ENCODE measurements around the gene SUN1.
"Not testable (repeated sequence)": the region's sequence is repeated elsewhere in the genome, so short reads cannot be mapped to it uniquely, and the experiment has no call there.

SUN1 gene

DNA sequence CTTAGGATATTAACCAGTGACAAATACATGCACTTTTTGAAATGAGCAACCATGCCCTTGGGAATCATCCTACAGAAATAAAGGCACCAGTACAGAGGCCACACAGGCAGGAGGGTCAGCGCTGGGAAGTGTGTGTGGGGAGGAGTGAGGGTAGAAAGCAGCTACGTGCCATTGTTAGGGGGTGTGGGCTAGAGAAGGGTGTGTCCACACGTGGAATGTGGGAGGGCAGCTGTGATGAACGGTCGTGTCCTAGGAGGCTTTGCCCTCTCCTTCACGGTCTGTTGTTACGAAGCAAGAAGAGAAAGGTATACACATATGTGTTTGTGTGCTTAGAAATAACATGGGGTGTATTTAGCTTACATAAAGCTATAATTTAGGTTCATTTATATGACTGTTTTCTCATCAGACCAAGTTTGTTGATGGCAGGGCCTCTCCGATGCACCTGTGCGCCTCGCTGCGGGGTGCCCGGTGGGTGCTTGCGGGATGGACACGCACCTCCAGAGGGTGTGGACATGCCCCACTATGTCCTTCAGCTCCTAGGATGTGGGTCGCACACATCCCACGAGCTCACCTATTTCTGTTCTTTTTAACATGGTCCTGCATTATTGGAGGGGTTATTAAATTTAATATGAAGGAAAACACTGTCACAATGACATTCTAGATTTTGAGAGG is 27.2 kb downstream of the SUN1 start:
- no peak for DNase-seq

DNA sequence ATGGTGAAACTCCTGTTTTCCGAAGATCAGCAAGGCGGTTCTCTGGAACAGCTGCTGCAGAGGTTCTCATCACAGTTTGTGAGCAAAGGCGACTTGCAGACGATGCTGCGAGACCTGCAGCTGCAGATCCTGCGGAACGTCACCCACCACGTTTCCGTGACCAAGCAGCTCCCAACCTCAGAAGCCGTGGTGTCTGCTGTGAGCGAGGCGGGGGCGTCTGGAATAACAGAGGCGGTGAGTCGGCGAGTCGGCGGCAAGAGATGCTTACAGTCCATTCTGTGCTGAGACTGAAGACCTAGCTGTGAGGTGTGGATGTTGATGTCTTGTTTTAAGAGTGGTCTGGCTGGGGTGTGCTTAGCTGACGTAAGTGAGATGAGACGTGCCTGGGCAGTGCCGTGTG is 27.9 kb downstream of the SUN1 start:
- no peak for DNase-seq

DNA sequence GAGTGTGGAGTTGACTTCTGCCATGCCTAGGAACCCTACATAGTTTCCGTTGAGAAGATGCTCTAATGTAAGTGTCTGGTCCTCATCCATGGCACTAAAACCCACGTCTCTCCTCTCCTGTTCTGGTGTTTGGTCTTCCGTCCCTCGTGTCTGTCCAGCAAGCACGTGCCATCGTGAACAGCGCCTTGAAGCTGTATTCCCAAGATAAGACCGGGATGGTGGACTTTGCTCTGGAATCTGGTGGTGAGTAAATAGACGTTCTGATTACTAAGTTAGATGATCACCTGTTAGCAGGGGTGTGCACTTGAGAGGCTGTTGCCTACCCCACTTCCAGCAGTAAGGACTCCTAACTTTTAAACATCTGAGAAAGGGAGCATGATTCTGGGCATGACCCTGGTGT is 28.9 kb downstream of the SUN1 start:
- DNase-seq, result no peak

DNA sequence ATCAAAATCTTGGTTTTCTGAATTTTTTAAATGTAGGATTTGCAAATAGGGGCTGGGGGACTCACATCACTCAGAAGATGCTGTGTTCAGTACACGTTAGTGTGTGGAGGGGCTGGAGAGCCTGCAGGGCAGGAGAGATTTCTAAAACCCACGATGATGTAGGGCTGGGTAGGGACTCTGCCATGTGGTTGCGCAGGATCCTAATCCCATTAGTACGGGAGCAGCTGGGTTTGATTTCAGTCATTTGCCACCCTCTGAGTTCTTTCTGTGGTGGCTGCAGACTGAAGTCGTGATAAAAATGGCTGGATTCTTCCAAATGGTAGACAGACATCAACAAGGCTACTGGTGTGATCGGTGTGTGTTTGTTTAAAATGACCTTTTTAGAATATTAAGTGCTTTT is 29.9 kb downstream of the SUN1 start:
- DNase-seq, result no peak

DNA sequence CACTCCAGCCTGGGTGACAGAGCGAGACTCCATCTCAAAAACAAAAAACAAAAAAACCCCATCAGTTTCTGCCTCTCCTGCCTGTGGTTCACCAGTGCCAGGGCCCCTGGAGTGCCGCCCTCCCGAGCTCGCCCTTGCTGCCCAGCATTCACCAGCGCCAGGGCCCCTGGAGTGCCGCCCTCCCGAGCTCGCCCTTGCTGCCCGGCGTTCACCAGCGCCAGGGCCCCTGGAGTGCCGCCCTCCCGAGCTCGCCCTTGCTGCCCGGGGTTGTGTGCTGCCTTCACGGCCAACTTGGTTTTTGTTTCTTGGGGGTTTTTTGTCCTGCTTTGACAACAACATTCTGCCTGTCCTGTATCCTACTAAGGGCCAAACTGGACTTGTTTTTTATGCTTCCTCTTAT is 30.8 kb downstream of the SUN1 start:
- no peak for DNase-seq

DNA sequence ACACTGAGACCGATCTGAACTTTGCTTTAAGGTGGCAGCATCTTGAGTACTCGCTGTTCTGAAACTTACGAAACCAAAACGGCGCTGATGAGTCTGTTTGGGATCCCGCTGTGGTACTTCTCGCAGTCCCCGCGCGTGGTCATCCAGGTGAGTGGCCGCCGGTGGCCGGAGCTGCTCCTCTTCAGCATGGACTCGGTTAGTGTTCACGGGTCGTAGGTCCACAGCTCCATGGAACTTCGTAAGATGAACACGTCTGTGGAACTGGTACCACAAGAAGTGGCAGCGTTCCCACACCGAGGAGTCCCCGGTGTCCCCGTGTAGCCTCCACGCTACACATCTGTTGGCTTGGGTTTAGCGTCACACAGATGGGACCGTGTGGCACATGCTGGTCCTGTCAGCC is 33.6 kb downstream of the SUN1 start:
- DNase-seq, result no peak

DNA sequence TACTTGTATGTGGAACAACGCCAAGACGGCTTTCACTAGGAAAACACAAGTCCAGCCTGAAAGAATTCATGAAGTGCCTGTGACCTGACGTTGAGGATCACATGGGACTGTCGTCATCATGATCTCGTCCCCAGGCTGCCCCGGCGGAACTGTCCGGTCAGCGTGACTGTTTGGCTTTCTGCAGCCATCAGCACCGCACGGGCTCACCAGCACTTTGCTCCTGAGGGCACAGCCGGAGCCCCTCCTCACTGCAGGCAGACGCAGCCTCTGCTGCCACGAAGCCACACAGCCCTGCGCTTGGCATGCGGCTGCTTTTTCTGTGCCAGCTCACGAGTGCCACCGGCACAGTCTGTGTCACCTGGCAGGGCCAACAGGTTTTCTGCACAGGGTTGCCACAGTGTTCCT is 34.7 kb downstream of the SUN1 start:
- DNase-seq, result no peak

DNA sequence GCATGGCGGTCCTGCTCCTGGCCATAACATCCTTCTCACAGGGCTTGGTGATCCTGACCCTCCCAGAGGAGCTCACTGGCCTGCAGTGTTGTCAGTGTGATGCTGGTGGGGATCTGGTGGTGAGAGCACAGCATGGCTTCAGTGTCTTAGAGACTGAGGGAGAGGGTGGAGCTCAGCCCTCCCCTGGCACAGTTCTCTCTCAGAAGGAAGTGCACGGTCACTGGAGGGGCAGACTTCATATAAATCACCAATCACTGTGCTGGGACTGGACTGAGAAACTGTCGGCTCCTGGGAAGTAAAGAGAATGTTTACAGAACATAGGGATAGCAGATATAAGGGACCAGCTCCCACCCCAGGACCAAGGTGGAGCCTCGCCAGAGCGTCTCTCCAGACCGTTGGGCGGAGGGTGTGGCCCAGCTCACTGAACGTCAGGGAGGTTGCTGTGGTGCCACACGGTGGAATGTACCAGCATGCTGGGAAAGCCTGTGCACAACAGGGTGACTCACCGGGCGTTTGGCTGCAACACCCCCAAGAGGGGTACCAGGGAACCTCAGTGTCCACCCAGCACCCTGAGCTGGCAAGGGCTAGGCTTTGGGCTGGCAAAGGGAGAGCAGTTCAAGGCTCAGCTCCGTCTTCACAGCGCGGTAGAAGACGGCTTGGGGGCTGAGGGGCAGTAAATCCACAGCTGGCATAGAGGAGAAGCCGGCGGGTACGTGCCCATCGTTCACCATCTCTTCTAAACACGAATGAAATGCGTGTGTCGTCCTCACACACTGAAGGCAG is 35.3 kb downstream of the SUN1 start:
- no peak for DNase-seq

DNA sequence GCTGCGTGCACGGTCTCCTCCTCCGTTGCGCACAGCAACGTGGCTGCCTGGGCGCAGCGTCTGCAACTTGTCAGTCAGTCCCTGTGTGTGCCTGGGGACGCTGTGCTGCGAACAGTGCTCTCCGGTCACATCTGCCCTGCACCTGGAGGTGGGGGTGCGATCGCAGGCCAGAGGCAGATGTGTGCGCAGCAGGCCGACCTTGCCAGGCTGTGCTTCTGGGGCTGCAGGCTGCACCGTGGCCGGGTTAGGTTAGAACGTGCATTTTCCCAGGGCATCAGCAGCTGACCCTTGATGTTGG is 35.9 kb downstream of the SUN1 start:
- no peak for DNase-seq

DNA sequence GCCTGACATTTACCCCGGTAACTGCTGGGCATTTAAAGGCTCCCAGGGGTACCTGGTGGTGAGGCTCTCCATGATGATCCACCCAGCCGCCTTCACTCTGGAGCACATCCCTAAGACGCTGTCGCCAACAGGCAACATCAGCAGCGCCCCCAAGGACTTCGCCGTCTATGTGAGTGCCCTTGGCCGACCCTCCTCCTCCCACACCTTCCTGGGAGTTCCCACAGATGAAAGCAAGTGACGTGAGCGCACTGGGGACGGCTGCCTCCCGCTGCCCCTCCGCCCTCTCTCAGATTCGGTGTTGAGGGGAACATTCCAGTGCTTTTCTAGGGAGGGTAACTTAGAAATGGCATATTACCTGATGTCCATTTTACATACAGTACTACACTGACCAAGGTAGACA is 37.1 kb downstream of the SUN1 start:
- no peak for DNase-seq

DNA sequence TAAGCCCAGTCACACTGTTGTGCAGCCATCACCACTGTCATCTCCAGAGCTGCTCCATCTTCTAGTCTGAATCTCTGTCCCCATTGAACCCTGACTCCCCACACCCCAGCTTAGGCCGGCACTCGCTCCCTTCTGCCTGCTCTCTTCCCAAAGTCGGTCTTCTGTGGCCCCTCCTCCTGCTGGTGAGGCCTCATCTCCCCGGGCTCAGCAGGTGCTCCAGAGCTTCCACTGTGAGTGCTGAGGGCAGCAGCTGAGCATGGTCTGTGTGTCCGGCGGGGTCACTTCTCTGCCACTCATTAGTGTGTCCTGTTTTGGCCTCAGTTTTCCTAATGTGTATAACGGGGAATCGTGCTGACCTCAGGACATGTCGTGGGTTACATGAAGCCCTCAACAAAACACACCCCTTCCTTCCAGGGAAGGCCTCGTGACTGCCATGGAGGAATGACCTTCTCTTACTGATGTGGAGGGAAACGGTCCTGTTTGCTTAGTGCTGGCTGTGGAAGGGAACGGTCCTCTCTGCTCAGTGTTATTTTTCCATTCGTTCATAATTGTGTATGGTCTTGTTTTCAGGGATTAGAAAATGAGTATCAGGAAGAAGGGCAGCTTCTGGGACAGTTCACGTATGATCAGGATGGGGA is 39.7 kb downstream of the SUN1 start:
- DNase-seq, result no peak

DNA sequence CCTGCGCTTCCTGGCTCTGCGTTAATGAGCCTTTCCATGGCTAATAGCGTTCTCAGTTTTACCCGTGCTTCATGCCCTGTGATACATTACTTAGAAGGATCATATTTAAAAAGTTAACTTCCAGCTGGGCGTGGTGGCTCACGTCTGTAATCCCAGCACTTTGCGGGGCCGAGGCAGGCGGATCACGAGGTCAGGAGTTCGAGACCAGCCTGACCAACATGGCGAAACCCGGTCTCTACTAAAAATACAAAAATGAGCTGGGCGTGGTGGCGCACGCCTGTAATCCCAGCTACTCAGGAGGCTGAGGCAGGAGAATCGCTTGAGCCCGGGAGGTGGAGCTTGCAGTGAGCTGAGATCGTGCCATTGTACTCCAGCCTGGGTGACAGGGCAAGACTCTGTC is 40.4 kb downstream of the SUN1 start:
- not testable (repeated sequence) for DNase-seq

DNA sequence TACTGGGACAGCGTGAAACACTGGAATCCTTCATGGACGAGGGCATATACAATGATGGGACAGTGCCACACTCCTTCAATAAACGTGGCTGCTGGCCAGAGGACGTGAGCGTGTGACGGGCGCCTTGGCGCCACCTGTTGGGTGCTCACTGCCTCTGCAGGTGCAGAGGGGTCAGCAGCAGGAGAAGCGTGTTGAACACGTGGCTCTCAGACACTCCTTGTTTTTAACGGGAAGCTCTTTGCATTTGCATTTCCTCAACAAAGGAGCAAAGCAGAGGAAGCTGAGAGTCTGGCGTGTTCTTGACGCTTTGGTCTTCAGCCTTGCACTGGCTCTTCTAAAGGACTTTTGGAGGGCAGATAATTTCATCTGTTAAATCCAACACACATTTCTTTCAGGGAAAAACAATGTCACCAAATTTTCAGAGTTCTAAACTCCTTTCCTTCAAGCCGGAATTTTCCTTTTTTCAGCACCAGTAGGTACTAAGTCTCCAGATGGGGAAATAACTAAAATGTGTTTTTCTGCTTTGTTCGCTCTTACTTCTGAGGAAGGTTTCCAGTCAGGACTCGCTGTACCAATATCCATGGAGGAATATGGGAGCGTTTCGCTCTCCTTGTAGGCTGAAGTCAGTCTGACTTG is 41.2 kb downstream of the SUN1 start:
- DNase-seq, result peak; percentile 77

DNA sequence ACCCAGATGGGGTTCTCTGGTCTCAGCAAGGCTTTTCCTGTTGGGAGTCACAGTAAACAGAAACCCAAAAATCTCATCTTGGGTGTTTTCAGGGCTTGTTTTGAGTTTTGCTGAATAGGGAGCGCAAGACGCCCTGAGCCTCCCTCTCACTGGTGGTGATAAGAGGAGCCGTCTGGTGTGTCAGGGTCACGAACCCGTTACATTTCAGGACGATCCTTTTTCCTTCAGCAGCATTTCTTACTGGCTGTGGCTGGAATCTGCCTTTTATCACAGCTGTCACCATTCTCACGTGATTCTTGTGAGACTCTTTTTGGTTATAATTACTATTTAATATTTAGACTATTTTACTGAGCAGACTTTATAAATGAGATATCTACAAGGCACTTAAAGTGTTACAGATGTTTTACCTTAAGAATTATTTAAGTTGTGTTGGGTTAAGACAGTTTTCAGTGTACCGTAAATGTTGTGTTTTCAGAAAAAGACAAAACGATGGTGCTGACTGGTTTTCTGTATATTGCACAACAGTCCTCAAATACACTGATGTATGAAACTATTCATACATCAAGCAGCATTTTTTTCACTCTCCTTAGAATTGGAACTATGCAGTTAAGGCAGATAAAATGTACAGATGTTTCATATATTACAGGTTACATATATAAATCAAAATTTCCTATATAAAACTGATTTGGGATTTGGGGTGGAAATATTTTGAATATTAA is 41.9 kb downstream of the SUN1 start:
- DNase-seq, result no peak

DNA sequence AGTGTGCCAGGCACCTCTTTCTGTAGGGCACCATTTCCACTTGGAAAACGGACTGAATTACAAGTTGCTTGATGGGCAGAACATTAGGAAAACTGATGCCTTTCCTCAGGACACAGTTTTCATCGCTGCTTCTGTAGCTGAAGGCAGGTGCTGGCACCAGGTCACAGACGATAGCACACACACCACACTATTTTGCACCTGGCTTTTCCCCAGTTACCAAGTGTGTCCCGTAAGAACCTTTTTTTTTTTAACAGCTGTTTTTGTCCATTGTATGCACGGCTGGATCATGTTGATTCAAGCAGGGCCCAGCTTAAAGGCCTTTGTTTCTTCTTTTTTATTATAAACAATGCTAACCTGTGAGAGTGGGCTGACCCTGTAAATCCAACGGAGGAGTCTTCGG is 42.8 kb downstream of the SUN1 start:
- no peak for DNase-seq

DNA sequence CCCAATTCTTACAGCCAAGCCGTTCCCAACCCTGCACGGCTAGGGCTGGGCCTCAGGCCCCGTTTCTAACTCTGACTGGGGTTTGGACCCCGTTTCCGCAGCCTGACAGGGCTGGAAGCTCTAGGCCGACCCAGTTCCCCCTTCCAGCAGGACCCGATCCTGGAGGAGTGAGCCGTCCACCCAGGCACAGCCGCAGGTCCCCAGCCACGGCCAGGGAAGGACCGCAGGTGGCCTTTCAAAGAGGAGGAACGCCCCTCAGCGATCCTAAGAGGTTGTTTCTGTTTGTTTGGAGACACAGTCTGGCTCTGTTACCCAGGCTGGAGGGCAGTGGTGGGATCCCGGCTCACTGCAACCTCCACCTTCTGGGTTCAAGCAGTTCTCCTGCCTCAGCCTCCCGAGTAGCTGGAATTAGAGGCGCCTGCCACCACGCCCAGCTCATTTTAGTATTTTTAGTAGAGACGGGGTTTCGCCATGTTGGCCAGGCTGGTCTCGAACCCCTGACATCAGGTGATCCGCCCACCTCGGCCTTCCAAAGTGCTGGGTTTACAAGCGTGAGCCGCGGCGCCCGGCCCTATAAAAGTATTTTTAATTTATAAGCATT is 43.3 kb downstream of the SUN1 start:
- DNase-seq, result no peak

DNA sequence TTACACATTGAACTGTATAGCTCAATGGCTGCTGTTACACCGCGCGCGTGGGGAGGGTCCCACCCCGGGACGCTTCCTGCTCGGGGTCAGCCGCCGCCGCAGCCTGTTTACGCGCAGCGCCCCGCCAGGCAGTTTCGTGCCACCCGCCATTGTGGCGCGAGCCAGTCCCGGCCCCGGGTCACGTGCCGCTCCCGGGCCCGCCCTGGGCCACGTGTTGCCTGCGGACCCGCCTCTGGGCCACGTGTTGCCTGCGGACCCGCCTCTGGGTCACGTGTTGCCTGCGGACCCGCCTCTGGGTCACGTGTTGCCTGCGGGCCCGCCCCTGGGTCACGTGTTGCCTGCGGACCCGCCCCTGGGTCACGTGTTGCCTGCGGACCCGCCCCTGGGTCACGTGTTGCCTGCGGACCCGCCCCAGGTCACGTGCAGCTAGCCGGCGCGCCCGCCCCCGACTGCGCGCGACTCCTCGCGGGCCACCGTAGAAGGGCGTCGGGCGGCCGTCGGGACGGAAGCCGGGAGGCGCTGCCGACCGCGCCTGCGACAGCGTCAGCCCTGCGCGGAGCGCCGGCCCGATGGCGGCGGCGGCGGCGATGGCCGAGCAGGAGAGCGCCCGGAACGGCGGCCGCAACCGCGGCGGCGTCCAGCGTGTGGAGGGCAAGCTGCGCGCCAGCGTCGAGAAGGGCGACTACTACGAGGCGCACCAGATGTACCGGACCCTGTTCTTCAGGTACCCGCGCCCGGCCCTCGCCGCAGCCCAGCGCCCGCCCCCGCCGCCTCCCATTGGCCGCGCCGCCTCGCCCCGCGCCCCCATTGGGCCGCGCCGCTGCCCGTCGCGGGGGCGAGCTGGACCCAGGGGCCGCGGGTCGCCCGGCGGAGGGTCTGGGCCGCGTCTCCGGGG is 44.0 kb downstream of the SUN1 start, which contains the start of gene GET4:
Gene GET4 (plus strand): TSS at position 478 of the 895 bp plus-strand sequence. CDS start 92 bp downstream, at position 570.
- DNase-seq, result peak; percentile 95

DNA sequence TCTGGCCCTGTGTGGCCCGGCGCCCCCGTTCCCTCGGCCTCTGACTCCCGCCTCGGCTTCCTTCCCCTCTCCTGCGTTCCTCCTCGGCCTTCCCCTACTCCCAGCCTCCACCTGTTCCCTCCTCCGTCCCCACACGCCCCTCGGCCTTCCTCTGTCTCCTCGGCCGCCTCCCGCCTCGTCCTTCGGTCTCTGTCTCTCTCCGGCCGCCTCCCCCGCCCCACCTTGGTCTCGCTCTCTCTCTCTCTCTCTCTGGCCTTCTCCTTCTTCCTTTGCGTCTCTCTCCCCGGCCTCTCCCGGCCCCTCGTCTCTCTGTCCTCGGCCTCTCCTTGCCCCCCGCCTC is 44.7 kb downstream of the SUN1 start:
- DNase-seq, result no peak

DNA sequence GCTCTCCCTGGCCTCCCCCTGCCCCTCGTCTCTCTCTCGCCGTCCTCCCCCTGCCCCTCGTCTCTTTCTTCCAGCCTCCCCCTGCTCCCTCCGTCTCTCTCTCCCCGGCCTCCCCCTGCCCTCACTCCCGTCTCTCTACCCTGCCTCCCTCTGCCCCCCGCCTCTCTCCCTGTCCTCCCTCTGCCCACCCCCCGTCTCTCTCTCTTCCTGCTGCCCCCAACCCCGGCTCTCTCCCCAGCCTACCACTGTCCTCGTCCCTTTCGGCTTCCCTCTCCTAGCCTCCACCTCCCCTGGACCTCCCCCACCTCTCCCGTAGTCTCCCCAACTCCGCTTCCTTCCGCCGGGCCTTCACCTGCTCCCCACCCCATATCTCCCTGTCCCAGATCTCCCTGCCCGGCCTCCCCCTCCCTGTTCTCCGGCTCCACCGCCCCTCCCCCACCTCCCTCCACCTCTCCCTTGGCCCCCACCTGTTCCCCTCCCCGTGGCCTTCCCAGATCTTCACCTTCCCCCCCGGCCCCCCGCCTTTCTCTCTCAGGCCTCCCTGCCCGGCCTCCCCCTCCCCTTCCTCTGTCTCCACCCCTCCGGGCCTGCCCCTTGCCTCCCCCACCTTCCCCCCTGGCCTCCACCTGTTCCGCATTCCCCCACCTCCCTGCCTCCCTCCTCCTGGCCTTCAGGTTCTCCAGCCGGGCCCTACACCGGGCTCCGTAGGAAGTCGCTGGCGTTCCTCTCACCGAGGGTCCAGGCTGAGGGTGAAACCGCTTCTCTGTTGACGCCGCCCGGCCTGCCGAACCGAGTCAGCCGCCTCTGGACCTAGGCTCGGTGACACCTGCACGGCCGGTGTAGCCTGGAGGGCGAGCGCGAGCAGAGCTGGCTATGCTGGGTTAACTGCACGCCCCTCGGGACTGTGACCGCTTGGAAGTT is 45.3 kb downstream of the SUN1 start:
- no peak for DNase-seq

DNA sequence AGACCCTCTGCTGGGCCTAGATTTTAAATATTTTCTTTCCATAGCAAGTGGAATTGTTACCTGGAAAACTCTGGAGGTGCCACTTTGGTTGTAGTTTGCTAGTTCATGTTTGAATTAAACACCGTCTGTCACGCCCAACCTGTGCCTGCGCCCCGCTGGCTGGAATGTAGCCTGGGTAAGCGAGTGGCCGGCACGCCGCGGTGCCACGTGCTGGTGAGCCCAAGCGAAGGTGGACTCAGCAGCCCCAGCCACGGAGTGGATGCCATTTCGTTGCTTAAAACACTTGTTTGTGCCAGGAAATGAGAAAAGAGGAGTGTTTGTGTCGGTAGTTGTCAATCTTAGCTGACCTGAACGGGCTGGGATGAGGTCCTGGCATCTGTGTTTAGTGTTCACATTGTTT is 46.8 kb downstream of the SUN1 start:
- no peak for DNase-seq

DNA sequence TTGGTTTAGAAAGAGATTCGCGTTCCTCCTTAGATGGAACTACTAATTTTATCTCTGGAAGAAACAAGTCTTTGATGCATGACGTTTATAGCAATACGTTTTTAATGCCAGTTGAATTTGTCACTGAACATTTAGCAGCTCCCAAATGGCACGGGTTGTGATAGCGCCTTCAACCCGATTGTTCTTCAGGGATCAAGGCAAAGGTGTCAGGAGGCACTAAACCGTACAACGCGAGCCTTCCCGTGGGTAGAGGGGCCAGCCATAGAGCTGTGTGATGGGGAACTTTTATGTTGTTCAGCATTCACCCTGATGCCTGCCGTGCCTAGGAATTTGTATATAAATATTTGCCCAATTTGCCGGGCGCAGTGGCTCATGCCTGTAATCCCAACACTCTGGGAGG is 47.4 kb downstream of the SUN1 start:
- no peak for DNase-seq
